HCT116 (cell line): ENCODE measurements around the gene ABL2. TPM values are rescaled to one million over a fixed set of nuclear protein-coding genes. Genes with fewer than 3 reads are reported as not detected.

ENCODE experiments used
- ATAC-seq: fragments of 200-7000 bp; cut with Tn5 transposase; 2 replicates; pipeline ENCODE4 v1.9.1; 2020; ENCODE audit warnings: mild to moderate bottlenecking, moderate library complexity
- BruUV-seq: library from RNA; stranded (reverse); fragments of 400-500 nt; replicated peaks from 2 replicates; lab custom pipeline; 2021; lab: Mats Ljungman, UMichigan
- CTCF ChIA-PET: fragments of 300-600 bp; sonication (Branson Sonifier 250); formaldehyde crosslinking; loops from one replicate; lab custom pipeline; 2021; ENCODE audit warnings: antibody characterized with exemption; lab: Charles Lee
- POLR2A ChIA-PET: fragments of 300-600, 350-600 bp; sonication (Branson Sonifier 250); formaldehyde crosslinking; loops from one replicate; lab custom pipeline; 2021; ENCODE audit warnings: antibody characterized with exemption; lab: Charles Lee
- RAD21 ChIA-PET, 2 experiments: fragments of 300-600 bp; sonication (Branson Sonifier 250); formaldehyde crosslinking; loops; one replicate each; lab custom pipeline; 2023; ENCODE audit warnings: low total read pairs in 2 of 2; ENCODE audit not compliant: uncharacterized antibody in 2 of 2, unreplicated experiment in 2 of 2, low non-redundant PET in 1 of 2; lab: Charles Lee
- DNase-seq: peaks from one replicate; pipeline ENCODE4 v3.0.0-alpha.2; 2010; ENCODE audit warnings: low read depth, low spot score
- H2AFZ ChIP-seq: fragments of 200-600 bp; shearing (Covaris generic), sonication (generic); 2 replicates; pipeline ENCODE4 v1.6.1; 2017; ENCODE audit warnings: low read depth, mixed run types, mixed read lengths, antibody characterized with exemption, low read length; ENCODE audit not compliant: poor library complexity, severe bottlenecking
- H3K27ac ChIP-seq: 2 replicates; pipeline ENCODE4 v1.5.1; 2012; ENCODE audit warnings: low read depth, low read length
- H3K27me3 ChIP-seq: fragments of 200-600 bp; sonication (generic); 2 replicates; pipeline ENCODE4 v1.6.1; 2016; ENCODE audit warnings: mixed run types, low read length, mixed read lengths; ENCODE audit not compliant: insufficient read depth
- H3K36me3 ChIP-seq, 2 experiments: fragments of 200-500 bp in 1 of 2; fragments of 200-600 bp in 1 of 2; sonication (Bioruptor generic) in 1 of 2; sonication (generic) in 1 of 2; 2 replicates each; pipeline versions ENCODE4 v1.5.1 to v1.6.1; 2014 to 2016; ENCODE audit warnings: low read length in 2 of 2, inconsistent platforms in 1 of 2, mixed read lengths in 1 of 2, mixed run types in 1 of 2; ENCODE audit not compliant: insufficient read depth in 2 of 2, control insufficient read depth in 1 of 2
- H3K4me1 ChIP-seq, 2 experiments: fragments of 200-600 bp in 1 of 2; sonication (generic) in 1 of 2; 2 replicates each; pipeline versions ENCODE4 v1.5.1 to v1.6.1; 2012 to 2017; ENCODE audit warnings: low read length in 2 of 2, inconsistent platforms in 1 of 2, mild to moderate bottlenecking in 1 of 2, mixed read lengths in 1 of 2, mixed run types in 1 of 2, moderate library complexity in 1 of 2; ENCODE audit not compliant: insufficient read depth in 2 of 2, control insufficient read depth in 1 of 2
- H3K4me2 ChIP-seq: fragments of 200-600 bp; sonication (generic); 2 replicates; pipeline ENCODE4 v1.6.1; 2017; ENCODE audit warnings: mixed run types, low read length, mixed read lengths
- H3K4me3 ChIP-seq, 2 experiments: fragments of 200-600 bp in 1 of 2; sonication (generic) in 1 of 2; replicated peaks in 1 of 2; 2 replicates each; pipeline ENCODE4 v1.5.1; 2011 to 2016; ENCODE audit warnings: low read length in 2 of 2, control low read depth in 1 of 2, low read depth in 1 of 2, mild to moderate bottlenecking in 1 of 2, mixed read lengths in 1 of 2, mixed run types in 1 of 2
- H3K79me2 ChIP-seq: fragments of 200-600 bp; sonication (generic); 2 replicates; pipeline ENCODE4 v1.6.1; 2017; ENCODE audit warnings: mild to moderate bottlenecking, mixed run types, low read length, moderate library complexity, mixed read lengths; ENCODE audit not compliant: insufficient read depth
- H3K9ac ChIP-seq: fragments of 200-600 bp; sonication (generic); 2 replicates; pipeline ENCODE4 v1.6.1; 2016; ENCODE audit warnings: low read length, mixed read lengths
- H3K9me2 ChIP-seq: fragments of 200-600 bp; sonication (generic), shearing (Covaris generic); 2 replicates; pipeline ENCODE4 v1.6.1; 2017; ENCODE audit warnings: mixed run types, mild to moderate bottlenecking, moderate library complexity; ENCODE audit not compliant: insufficient read depth
- H3K9me3 ChIP-seq, 2 experiments: fragments of 200-500 bp in 1 of 2; fragments of 200-600 bp in 1 of 2; sonication (Bioruptor generic) in 1 of 2; sonication (generic) in 1 of 2; 2 replicates each; pipeline ENCODE4 v1.6.1; 2014 to 2017; ENCODE audit warnings: low read length in 2 of 2, mixed read lengths in 2 of 2, inconsistent platforms in 1 of 2, low read depth in 1 of 2, mild to moderate bottlenecking in 1 of 2, mixed run types in 1 of 2, moderate library complexity in 1 of 2; ENCODE audit not compliant: control insufficient read depth in 1 of 2, insufficient read depth in 1 of 2
- H4K20me1 ChIP-seq: fragments of 200-600 bp; sonication (generic), shearing (Covaris generic); 2 replicates; pipeline ENCODE4 v1.6.1; 2017; ENCODE audit warnings: mixed run types, mild to moderate bottlenecking, moderate library complexity; ENCODE audit not compliant: insufficient read depth
- ATF3 ChIP-seq: IDR thresholded peaks from 2 replicates; pipeline ENCODE4 v1.6.1; 2012
- CBX3 ChIP-seq: IDR thresholded peaks from 2 replicates; pipeline ENCODE4 v1.6.1; 2012; ENCODE audit warnings: low read depth
- CEBPB ChIP-seq: IDR thresholded peaks from 2 replicates; pipeline ENCODE4 v1.6.1; 2012; ENCODE audit warnings: low read depth
- FOSL1 ChIP-seq: IDR thresholded peaks from 2 replicates; pipeline ENCODE4 v1.6.1; 2012; ENCODE audit warnings: low read depth
- MAX ChIP-seq: IDR thresholded peaks from 2 replicates; pipeline ENCODE4 v1.6.1; 2012
- POLR2A ChIP-seq: IDR thresholded peaks from 2 replicates; pipeline ENCODE4 v1.7.0; 2011; ENCODE audit warnings: borderline replicate concordance; ENCODE audit not compliant: insufficient read depth, insufficient read length; ENCODE audit errors: extremely low read depth
- POLR2AphosphoS5 ChIP-seq: IDR thresholded peaks from 2 replicates; pipeline ENCODE4 v1.6.1; 2011; ENCODE audit warnings: mild to moderate bottlenecking, low read depth, low read length, moderate library complexity
- REST ChIP-seq: IDR thresholded peaks from 2 replicates; pipeline ENCODE4 v1.6.1; 2012; ENCODE audit warnings: low read depth
- SIN3A ChIP-seq: IDR thresholded peaks from 2 replicates; pipeline ENCODE4 v1.6.1; 2012; ENCODE audit warnings: low read depth
- SP1 ChIP-seq: IDR thresholded peaks from 2 replicates; pipeline ENCODE4 v1.6.1; 2012; ENCODE audit warnings: low read depth
- SRF ChIP-seq: IDR thresholded peaks from 2 replicates; pipeline ENCODE4 v1.6.1; 2012; ENCODE audit warnings: low read depth
- TCF7L2 ChIP-seq: IDR thresholded peaks from 2 replicates; pipeline ENCODE4 v1.7.0; 2011; ENCODE audit warnings: borderline replicate concordance, inconsistent platforms; ENCODE audit not compliant: insufficient read depth, insufficient read length; ENCODE audit errors: extremely low read depth
- ZBTB33 ChIP-seq: IDR thresholded peaks from 2 replicates; pipeline ENCODE4 v1.6.1; 2011; ENCODE audit warnings: mild to moderate bottlenecking, low read length, moderate library complexity; ENCODE audit not compliant: insufficient replicate concordance; ENCODE audit errors: extremely low read depth
- ZFX ChIP-seq: fragments of 450-650 bp; IDR thresholded peaks from 2 replicates; pipeline ENCODE4 v1.6.1; 2017
- intact Hi-C: fragments of 100-400 bp; cut with micrococcal nuclease; formaldehyde crosslinking; loops from 2 replicates; pipeline ENCODE4 v1.10.0; 2022
- total RNA-seq: library from RNA; stranded (reverse); gene quantifications from one replicate; pipeline ENCODE4 v1.2.1, GENCODE V29; 2021; ENCODE audit not compliant: unreplicated experiment

ABL2 gene
- total RNA-seq, 1 experiment from 2014 or later, result 22.9 TPM

- H3K27me3 ChIP-seq, result no peaks in the 10 kb centered on the region
- no peak within 1 kb of the TSS for H2AFZ ChIP-seq
- TF ChIP-seq FOSL1, result no peak
- peak; percentile 89 for TF ChIP-seq MAX
- peak; percentile 83 for TF ChIP-seq SIN3A
- TF ChIP-seq SRF, result no peak
- no peak for TF ChIP-seq ATF3
- TF ChIP-seq ZBTB33, result no peak
- peak; percentile 49; the same call in 1 of the 2 replicates for TF ChIP-seq SP1
- no peak for TF ChIP-seq CEBPB
- no peak for TF ChIP-seq CBX3
- peak; percentile 93; the same call in 1 of the 2 replicates for TF ChIP-seq ZFX
- no peak for TF ChIP-seq POLR2A
- no peak for TF ChIP-seq TCF7L2
- peak; percentile 86 for TF ChIP-seq POLR2AphosphoS5
- no peak for TF ChIP-seq REST
- H3K4me1 ChIP-seq, result peaks cover 0 to 23% of the 10 kb centered on the region in 2 experiments; a peak in 3 of 4 replicates
- ChIA-PET RAD21 (no interaction called here), POLR2A (interaction anchor here (0.5 kb wide), 1 partner anchor 212 kb away, joined by 4 read pairs; the partner anchor contains the start of gene SOAT1), CTCF (interaction anchor here (1.3 to 2.0 kb wide), 2 partner anchors 269 to 733 kb away, joined by 3 to 10 read pairs; no protein-coding TSS in a partner anchor)
- peaks cover 0 to 6% of the 10 kb centered on the region in 2 experiments; a peak in 1 of 4 replicates for H3K36me3 ChIP-seq
- BruUV-seq, result no TSS peak
- H3K79me2 ChIP-seq, result peaks cover 28% of the 10 kb centered on the region
- peak within 1 kb of the TSS; percentile 73 to 82 for H3K4me3 ChIP-seq
- intact Hi-C loops, result no loop called here
- H3K9me3 ChIP-seq, result no peaks in the 10 kb centered on the region
- H4K20me1 ChIP-seq, result no peaks in the 10 kb centered on the region
- H3K9me2 ChIP-seq, result no peaks in the 10 kb centered on the region
- peak within 1 kb of the TSS; percentile 91 for H3K4me2 ChIP-seq
- H3K27ac ChIP-seq, result peak within 1 kb of the TSS; percentile 74
- peak within 1 kb of the TSS; percentile 88 for H3K9ac ChIP-seq
- DNase-seq (peak; percentile 68), ATAC-seq (peak; percentile 92)
These were observed 147.7 kb downstream of the ABL2 start, which contains the start of gene TOR3A for GRCh38 chr1:179081687-179082332. Gene TOR3A (plus strand): TSS chr1:179082070. CDS start chr1:179082129, 59 bp downstream.
